NT2/D1 (cell line): ENCODE results near the gene PNPO.

Source experiments
- SUZ12 ChIP-seq: IDR thresholded peaks from 2 replicates; pipeline ENCODE4 v1.6.1; 2011; ENCODE audit not compliant: insufficient read length, insufficient read depth; ENCODE audit errors: extremely low read depth
- YY1 ChIP-seq: IDR thresholded peaks from 2 replicates; pipeline ENCODE4 v1.6.1; 2011; ENCODE audit not compliant: insufficient read length, insufficient read depth
- ZNF274 ChIP-seq: IDR thresholded peaks from 2 replicates; pipeline ENCODE4 v1.6.1; 2011; ENCODE audit warnings: mild to moderate bottlenecking, low read depth, low read length

GRCh38 chr17:47901423-47901822 is 39.9 kb upstream of the PNPO start:
- TF ChIP-seq YY1 (no peak), SUZ12 (no peak), ZNF274 (no peak)
